ENCODE measurements around the gene AKAP9.
"Not testable (repeated sequence)": the region's sequence is repeated elsewhere in the genome, so short reads cannot be mapped to it uniquely, and the experiment has no call there.

The AKAP9 gene

DNA sequence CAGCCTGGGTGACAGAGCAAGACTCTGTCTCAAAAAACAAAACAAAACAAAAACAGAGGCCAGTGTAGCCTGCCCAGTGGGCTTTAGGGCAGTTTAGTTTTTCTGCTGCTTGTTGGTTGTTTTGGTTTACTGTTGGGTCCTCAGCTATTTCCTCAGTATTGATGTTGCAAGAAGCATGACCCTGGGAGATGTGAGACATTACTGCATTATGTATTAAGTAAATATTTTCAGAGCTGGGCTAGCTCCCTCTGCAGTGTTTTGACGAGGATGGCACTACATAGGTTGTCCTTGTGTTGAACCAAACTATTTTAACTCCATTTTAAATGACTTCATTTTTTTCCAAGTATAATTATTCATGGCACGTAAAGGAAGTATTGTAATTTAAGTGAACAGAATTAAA, 4.8 kb downstream of the AKAP9 start:
- no peak for DNase-seq (ENCODE audit: low read depth in 1 of 2, low spot score in 1 of 2)

DNA sequence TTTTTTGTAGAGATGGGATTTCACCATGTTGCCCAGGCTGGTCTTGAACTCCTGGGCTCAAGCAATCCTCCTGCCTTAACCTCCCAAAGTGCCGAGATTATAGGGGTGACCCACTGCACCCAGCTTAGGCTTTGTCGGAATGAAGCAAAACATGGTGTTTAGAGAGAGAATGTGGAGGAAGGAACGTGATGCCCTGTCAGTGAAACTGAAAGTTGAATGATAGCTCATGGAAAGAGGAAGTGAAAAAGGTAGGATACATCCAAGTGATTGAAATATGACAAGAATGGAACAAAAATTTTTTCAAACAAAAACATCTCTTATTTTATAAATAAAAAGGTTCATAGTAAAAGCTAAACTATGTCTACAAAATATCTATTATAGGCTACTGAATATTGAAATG, 5.9 kb downstream of the AKAP9 start:
- no peak for DNase-seq (ENCODE audit: low read depth in 1 of 2, low spot score in 1 of 2)

DNA sequence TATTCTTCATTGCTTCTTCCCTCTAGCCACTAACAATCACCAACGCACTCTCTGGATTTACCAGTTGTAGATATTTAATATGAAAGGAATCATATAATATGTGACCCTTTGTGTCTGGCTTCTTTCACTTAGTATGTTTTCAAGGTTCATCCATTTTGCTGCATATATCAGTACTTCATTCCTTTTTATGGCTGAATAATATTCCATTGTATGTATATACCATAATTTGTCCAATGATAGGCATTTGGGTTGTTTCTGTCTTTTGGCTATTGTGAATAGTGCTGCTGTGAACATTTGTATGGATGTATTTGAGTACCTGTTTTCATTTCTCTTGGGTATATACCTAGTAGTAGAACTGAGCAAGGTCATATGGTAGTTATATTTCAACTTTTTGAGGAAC, 7.3 kb downstream of the AKAP9 start:
- DNase-seq (ENCODE audit: low read depth in 1 of 2, low spot score in 1 of 2), result no peak

DNA sequence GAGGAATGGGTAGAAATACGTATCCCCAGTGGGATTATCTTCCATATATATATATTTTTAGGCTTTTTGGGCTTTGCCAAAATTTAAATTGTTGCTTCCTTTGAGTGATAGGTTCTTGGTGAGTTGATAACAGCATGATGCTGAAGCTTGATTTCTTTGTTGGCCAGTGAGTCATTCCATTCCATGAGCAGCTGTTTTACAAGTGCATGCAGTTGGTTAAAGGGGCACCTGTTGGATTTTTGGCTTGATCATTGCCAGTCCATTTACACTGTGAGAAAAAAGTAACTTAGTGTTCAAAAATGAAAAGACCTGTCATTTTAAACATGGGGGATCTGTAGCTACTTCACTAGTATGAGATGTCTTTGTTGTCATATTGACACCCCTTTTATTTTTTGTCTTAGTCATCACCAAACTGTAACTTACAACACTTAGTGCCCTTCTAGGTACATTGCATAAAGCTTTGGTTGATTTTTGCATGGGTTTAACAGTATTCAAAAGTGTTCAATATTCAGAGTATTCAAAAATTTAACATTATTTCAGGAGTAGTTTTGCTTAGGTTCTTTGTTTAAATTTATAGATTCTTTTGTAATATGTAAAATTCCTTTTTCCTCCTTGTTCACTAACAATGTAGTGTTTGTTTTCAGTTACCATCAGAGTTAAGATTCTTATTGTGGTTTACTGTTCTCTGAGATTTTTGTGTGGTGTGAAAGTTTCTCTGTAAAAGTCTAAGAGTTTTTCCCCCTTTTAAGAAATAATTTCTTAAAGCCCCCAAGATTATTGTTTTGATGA, 8.8 kb downstream of the AKAP9 start:
- no peak for DNase-seq (ENCODE audit: low read depth in 1 of 2, low spot score in 1 of 2)

DNA sequence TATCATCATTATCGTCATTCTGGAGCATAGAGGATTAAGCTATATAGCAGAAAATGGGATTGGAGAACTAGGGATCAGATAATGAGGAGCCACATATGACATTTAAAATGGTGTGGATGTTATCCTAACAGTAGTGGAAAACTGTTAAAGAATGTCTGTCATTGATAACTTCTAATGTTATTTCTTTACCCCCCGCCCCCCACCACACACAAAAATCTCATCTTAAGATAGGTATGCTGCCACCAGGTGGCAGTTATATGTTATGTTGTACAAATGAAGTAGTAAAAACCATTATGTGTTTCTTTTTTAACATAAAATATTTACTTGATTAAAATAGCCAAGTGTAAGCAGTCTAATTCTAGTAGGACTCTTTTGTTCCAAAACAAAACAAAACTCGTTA, 13.0 kb downstream of the AKAP9 start:
- DNase-seq (ENCODE audit: low read depth in 1 of 2, low spot score in 1 of 2), result no peak

DNA sequence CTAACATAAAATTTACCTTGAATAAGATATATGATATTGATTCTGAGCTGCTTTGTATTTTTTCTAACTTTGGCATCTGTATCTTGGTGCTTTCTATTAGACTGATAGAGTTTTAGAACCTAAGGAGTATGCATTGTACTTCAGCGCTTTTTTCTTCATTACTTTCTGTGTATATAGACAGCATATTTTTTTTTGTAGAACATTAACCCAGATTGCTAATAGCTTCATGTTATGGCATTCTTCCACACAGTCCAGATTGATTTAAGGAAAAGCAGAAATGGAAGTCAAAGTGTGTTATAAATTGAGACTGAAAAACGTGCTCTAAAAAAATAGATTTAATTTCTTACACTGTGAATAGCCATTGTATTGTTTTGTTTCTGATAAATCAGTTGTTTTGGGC, 15.8 kb downstream of the AKAP9 start:
- not testable (repeated sequence) for DNase-seq (ENCODE audit: low read depth in 1 of 2, low spot score in 1 of 2)

DNA sequence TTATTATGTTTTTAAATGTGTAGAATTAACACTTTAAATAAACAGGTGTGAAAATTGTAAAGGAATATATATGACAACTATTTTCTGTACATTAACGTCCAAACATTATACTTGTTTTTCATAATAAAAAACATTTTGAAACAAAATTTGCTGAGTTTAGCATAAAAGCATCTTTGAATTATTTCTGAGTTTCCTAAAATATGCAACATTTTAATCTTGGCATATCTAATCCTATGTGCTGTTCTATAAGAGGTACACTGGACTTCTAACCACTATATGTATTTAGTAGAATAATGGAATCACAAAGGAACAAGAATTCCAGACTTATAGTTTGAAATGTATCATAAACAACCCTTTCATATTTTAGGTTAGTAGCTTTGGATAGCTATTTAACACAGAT, 16.6 kb downstream of the AKAP9 start:
- DNase-seq (ENCODE audit: low read depth in 1 of 2, low spot score in 1 of 2), result no peak

DNA sequence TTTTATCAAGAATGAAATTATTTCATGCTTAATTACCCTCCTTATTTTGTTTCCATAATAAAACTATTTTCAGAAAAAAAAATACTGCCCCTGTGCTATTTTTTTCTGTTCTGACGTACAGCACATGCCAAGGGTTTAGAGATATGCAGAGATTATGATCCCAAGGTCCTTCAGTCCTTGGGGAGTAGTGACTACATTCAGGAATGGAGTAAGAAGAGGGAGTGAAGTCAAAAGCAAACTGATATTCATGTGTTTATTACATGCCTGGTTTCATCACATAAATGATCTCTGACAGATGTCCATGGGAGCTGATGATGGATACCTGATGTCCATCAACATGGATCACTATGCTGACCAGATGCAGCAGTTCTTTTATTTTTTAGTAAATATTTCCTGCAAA, 17.2 kb downstream of the AKAP9 start:
- no peak for DNase-seq (ENCODE audit: low read depth in 1 of 2, low spot score in 1 of 2)

DNA sequence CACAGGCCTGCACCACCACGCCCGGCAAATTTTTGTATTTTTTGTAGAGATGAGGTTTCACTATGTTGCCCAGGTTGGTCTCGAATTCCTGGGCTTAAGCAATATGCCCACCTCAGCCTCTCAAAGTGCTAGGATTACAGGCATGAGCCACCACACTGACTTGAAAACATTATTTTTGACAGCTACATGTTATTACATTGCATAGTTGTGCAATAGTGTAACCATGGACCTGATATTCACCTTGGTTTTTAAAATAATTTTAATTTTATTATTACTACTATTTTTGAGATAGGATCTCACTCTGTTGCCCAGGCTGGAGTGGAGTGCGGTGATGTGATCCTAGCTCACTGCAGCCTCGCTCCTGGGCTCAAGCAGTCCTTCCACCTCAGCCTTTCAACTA, 18.4 kb downstream of the AKAP9 start:
- no peak for DNase-seq (ENCODE audit: low read depth in 1 of 2, low spot score in 1 of 2)

DNA sequence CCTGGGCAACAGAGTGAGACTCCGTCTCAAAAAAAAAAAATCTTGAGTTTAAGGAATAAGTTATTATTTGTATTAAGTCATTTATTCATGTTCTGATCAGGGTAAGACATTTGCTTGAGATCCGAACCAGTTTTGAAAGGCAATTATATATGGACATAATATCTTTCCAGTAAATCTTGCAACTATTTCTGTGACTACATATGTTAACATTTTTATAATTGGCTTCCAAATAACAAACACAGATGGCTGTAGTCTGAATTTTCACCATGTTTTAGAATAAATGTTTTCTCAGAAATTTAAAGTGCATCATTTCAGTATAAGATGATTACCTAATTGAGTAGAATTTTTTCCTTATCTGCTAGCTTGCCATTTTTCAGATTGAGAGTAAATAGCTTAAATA, 21.2 kb downstream of the AKAP9 start:
- no peak for DNase-seq (ENCODE audit: low read depth in 1 of 2, low spot score in 1 of 2)

DNA sequence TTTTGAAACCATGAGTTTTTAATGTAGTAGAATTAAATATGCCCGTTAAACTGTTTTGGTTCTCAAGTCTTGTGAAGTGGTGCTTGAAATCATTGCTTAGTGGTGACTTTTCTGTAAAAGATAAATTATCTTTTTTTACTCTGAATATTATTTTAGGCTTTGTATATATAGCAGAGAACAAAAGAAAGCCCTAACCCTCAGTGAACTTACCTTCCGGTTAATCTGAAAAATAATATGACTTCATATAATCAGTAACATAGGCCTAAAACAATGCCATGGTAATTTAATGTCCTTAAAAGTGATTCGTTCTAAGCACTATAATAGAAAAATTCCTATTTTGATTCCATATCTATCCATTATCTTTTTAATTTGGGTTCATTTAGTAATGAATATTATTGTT, 21.8 kb downstream of the AKAP9 start:
- no peak for DNase-seq (ENCODE audit: low read depth in 1 of 2, low spot score in 1 of 2)

DNA sequence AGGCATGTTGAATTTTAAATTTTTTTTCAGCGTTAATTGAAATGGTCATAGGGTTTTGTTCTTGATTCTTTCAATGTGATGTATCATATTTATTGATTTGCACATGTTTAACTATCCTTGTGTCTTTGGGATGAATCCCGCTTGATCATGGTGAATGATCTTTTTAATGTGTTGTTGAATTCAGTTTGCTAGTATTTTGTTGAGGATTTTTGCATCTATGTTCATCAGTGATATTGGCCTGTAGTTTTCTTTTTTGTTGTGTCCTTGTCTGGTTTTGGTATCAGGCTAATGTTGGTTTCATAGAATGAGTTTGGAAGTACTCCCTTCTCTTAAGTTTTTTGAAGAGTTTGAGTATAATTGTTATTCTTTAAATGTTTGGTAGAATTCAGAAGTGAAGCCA, 26.9 kb downstream of the AKAP9 start:
- DNase-seq (ENCODE audit: low read depth in 1 of 2, low spot score in 1 of 2), result not testable (repeated sequence)

DNA sequence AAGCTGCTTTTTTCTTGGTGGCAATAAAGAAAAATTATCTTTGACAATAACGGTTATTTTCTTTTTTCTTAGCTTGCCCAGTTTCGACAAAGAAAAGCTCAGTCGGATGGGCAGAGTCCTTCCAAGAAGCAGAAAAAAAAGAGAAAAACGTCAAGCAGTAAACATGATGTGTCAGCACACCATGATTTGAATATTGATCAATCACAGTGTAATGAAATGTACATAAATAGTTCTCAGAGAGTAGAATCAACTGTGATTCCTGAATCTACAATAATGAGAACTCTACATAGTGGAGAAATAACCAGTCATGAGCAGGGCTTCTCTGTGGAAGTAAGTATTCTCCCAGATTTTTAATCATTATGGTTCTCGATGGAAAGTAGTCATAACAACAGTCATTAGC, 33.0 kb downstream of the AKAP9 start:
- no peak for DNase-seq (ENCODE audit: low read depth in 1 of 2, low spot score in 1 of 2)

DNA sequence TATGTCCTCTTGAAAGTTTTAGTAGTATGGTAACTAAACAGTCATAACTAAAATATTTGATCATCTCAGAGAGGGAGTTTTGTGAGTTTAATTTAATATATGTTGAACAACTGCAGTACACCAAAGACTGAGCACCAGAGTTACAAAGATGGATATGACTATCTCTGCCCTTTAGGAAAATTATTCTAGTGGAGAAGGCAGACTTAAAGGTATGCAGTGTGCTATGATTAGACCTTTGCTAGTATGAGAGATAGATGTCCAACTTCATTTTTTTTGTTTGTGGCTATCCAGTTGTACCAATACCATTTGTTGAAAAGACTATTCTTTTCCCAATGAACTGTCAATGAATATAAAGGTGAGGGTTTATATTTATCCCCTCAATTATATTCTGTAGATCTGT, 33.4 kb downstream of the AKAP9 start:
- DNase-seq (ENCODE audit: low read depth in 1 of 2, low spot score in 1 of 2), result no peak

DNA sequence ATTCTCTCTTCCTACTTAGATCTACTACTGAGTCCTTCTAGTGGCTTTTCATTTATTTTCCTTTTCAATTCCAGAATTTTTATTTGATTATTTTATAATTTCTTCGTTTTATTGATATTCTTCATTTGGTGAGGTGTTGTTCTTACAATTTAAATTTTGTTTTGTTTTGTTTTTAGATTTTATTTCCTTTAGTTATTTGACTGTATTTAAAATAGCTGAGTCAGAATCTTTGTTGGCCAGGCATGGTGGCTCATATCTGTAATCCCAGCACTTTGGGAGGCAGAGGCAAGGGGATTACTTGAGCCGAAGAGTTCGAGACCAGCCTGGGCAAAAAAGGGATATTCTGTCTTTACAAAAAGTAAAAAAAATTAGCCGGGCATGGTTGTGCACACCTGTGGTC, 36.1 kb downstream of the AKAP9 start:
- DNase-seq (ENCODE audit: low read depth in 1 of 2, low spot score in 1 of 2), result no peak

DNA sequence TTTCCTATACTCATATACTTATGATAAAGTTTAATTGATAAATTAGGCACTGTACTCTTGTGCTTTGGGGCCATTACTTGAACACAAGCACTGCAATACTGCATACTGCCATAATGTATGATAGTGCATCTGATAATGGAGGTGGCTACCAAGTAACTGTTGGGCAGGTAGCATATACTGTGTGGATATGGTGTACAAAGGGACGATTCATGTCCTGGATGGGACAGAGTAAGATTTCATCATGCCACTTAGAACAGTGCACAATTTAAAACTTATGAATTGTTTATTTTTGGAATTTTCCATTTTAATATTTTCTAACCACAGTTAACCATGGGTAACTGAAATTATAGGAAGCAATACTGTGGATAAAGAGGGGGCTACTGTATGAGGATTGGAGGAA, 38.9 kb downstream of the AKAP9 start:
- DNase-seq (ENCODE audit: low read depth in 1 of 2, low spot score in 1 of 2), result no peak

DNA sequence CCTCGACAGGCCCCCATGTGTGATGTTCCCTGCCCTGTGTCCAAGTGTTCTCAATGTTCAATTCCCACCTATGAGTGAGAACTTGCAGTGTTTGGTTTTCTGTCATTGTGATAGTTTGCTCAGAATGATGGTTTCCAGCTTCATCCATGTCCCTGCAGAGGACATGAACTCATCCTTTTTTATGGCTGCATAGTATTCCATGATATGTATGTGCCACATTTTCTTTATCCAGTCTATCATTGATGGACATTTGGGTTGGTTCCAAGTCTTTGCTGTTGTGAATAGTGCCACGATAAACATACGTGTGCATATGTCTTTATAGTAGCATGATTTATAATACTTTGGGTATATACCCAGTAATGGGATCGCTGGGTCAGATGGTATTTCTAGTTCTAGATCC, 41.7 kb downstream of the AKAP9 start:
- not testable (repeated sequence) for DNase-seq (ENCODE audit: low read depth in 1 of 2, low spot score in 1 of 2)

DNA sequence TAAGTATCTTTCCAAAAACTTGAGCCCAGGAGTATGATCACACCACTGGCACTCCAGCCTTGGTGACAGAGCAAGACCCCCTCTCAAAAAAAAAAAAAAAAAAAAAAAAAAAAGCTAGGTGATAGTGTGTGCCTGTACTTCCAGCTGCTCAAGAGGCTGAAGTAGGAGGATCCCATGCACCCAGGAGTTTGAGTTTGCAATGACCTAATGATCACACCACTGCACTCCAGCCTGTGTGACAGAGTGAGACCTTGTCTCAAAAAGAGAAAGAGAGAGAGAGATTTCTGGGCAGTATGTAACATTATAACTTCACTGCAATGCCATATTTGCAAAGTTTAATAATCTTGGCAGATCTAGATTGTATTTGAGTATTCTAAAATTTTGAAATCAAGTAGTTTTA, 47.6 kb downstream of the AKAP9 start:
- DNase-seq (ENCODE audit: low read depth in 1 of 2, low spot score in 1 of 2), result no peak

DNA sequence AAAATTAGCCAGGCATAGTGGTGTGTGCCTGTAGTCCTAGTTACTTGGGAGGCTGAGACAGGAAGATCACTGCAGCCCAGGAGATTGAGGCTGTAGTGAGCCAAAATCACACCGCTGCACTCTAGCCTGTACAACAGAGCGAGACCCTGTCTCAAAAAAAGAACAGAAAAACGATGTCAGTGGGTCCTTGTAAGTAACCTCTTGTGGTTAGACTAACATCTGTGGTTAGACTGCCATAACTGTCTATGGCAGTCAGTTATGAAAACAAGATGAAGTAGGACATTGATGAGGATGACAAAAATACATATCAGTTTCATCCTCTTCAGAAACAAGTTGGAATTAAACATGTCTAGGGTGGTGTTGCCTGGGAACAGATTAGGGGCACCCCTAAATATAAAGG, 53.3 kb downstream of the AKAP9 start:
- no peak for DNase-seq (ENCODE audit: low read depth in 1 of 2, low spot score in 1 of 2)

DNA sequence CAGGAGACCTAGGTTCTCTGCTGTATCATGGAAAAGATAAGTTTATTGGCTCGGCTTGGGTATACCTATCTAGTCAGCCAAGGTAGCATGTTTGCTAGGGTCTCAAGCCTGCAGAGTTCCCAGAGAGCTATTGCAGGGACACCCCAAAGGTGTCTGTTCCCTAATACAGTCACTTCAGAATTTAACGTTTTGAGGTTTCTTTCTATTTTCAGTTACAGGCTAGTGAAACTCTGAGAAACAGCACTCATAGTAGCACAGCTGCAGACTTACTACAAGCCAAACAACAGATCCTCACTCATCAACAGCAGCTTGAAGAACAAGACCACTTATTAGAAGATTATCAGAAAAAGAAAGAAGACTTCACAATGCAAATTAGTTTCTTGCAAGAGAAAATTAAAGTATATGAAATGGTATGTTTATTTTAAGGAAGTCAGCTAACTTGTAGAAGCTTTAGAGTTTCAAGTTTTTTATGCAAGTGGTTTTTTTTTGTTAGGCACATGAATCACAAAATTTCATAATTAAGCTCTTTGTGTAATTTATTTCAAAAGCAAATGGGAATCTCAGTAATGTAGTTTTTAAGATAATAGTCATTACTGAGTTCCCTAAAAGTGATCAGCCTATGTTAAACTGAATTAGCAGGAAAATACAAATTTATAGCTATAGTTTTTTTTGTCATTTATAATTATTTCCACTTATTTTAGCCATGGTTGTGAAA, 54.9 kb downstream of the AKAP9 start:
- no peak for DNase-seq (ENCODE audit: low read depth in 1 of 2, low spot score in 1 of 2)

DNA sequence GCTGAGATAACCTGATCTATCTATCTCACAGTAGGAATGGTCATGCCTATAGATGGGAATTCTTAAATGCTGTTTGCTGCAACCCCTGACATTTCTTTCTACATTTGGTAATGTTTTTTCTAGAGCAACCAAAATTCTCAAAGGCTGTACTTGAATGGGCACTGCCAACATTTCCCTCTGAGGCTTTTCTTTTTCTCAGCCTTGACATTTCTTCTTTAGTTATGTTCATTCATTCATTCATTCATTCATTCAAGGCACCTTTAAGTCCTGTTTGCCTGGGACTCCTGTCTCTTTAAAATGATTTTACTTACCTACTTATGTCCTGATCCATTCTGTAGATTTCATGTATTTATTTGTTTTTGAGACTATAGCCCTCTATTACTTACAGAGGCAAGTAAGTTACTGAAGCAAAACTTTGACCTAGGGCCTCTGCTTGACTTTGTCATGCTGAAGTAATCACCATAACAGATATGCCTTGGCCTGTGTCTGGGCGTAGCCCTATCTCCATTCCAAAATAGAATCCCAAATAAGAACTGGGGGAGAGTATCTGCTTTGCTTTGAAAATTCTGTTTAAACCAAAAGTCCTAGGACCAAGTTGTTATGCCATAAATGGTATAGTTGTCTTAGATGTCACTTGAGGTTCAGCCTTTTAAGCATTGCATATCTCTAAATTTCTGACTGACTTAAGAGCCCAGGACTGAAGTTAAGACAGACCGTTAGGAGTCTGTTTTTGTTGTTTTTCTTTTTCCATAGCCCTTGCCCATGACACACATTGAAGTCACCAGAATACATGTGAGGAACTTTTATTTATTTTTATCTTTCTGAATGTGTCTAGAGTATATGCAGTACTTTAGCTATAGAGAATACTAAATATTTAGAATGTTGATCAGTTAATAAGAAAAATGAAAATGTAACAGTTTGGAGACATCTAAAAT, 59.2 kb downstream of the AKAP9 start:
- no peak for DNase-seq (ENCODE audit: low read depth in 1 of 2, low spot score in 1 of 2)

DNA sequence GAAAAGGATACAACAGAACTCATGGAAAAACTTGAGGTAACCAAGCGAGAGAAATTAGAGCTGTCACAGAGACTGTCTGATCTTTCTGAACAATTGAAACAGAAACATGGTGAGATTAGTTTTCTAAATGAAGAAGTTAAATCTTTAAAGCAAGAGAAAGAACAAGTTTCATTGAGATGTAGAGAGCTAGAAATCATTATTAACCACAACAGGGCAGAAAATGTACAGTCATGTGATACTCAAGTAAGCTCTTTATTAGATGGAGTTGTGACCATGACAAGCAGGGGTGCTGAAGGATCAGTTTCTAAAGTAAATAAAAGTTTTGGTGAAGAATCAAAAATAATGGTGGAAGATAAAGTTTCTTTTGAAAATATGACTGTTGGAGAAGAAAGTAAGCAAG, 62.1 kb downstream of the AKAP9 start:
- DNase-seq (ENCODE audit: low read depth in 1 of 2, low spot score in 1 of 2), result no peak

All from activated T-helper 1 cell treated with anti-CD3 and anti-CD28 coated beads, Interleukin-2, amount 50 U/mL, for 16 hours (primary cell).